Activated T-cell treated with anti-CD3 and anti-CD28 coated beads, Interleukin-2, amount 50 U/mL, for 4 hours (primary cell): Measurements from ENCODE around the gene ARHGAP30. TPM values are rescaled to one million over a fixed set of nuclear protein-coding genes. Genes with fewer than 3 reads are reported as not detected.

ENCODE experiments used
- ATAC-seq, 2 donors: fragments of 200-7000 bp; cut with Tn5 transposase; one replicate each; pipeline ENCODE4 v1.10.0; 2021
- DNase-seq: peaks from one replicate; pipeline ENCODE4 v3.0.0-alpha.2; 2020
- H3K27me3 Mint-ChIP-seq: one replicate; pipeline ENCODE4 v1.8.0; 2021; ENCODE audit warnings: low read depth, mixed read lengths
- H3K36me3 Mint-ChIP-seq: one replicate; pipeline ENCODE4 v1.8.0; 2022; ENCODE audit warnings: mixed read lengths; ENCODE audit not compliant: insufficient read depth
- H3K4me1 Mint-ChIP-seq: one replicate; pipeline ENCODE4 v1.8.0; 2021; ENCODE audit warnings: low read depth, mixed read lengths
- H3K4me3 Mint-ChIP-seq: one replicate; pipeline ENCODE4 v1.8.0; 2021; ENCODE audit warnings: mild to moderate bottlenecking, moderate library complexity, mixed read lengths
- H3K9me3 Mint-ChIP-seq: one replicate; pipeline ENCODE4 v1.8.0; 2021; ENCODE audit warnings: mixed read lengths
- total RNA-seq, 3 donors: library from RNA; stranded (reverse); gene quantifications; one replicate each; pipeline ENCODE4 v1.2.1, GENCODE V29; 2021

The ARHGAP30 gene
- total RNA-seq, 3 donors from 2014 or later: 103 to 128 (median 106) TPM

- peaks cover 25% of the 10 kb centered on the region for H3K4me1 Mint-ChIP-seq
- no peak overlapping the region for H3K4me3 Mint-ChIP-seq
- H3K9me3 Mint-ChIP-seq: no peaks in the 10 kb centered on the region
- DNase-seq (no peak), ATAC-seq (no peak)
- H3K36me3 Mint-ChIP-seq: peaks cover 2% of the 10 kb centered on the region
- no peaks in the 10 kb centered on the region for H3K27me3 Mint-ChIP-seq
Measured at GRCh38 chr1:161008869-161009510, 60.7 kb downstream of the ARHGAP30 start.

GRCh38 chr1:161007369-161007768, 62.3 kb downstream of the ARHGAP30 start:
- DNase-seq: no peak
- Mint-ChIP-seq H3K27me3 (no peaks in the 10 kb centered on the region), H3K9me3 (no peaks in the 10 kb centered on the region), H3K4me3 (no peak overlapping the region), H3K4me1 (peaks cover 13% of the 10 kb centered on the region), H3K36me3 (peaks cover 2% of the 10 kb centered on the region)
- ATAC-seq: no peak

- peaks cover 8% of the 10 kb centered on the region for H3K4me1 Mint-ChIP-seq
- no peaks in the 10 kb centered on the region for H3K9me3 Mint-ChIP-seq
- no peak for DNase-seq
- no peak overlapping the region for H3K4me3 Mint-ChIP-seq
- peaks cover 2% of the 10 kb centered on the region for H3K36me3 Mint-ChIP-seq
- H3K27me3 Mint-ChIP-seq: no peaks in the 10 kb centered on the region
- no peak for ATAC-seq
Measured at GRCh38 chr1:161006563-161006962, 63.1 kb downstream of the ARHGAP30 start.

GRCh38 chr1:161001525-161001924, 68.2 kb downstream of the ARHGAP30 start:
- DNase-seq: no peak
- Mint-ChIP-seq H3K9me3 (no peaks in the 10 kb centered on the region), H3K36me3 (peaks cover 14% of the 10 kb centered on the region), H3K4me3 (no peak overlapping the region), H3K4me1 (peaks cover 5% of the 10 kb centered on the region), H3K27me3 (no peaks in the 10 kb centered on the region)
- no peak for ATAC-seq

- Mint-ChIP-seq H3K27me3 (no peaks in the 10 kb centered on the region), H3K9me3 (no peaks in the 10 kb centered on the region), H3K4me3 (no peak overlapping the region), H3K36me3 (peaks cover 12% of the 10 kb centered on the region), H3K4me1 (peaks cover 5% of the 10 kb centered on the region)
- DNase-seq (no peak), ATAC-seq (no peak)
Measured at GRCh38 chr1:161000736-161001480, 68.8 kb downstream of the ARHGAP30 start.

GRCh38 chr1:160999376-160999775, 70.3 kb downstream of the ARHGAP30 start:
- Mint-ChIP-seq H3K9me3 (no peaks in the 10 kb centered on the region), H3K4me3 (no peak overlapping the region), H3K4me1 (peaks cover 7% of the 10 kb centered on the region), H3K36me3 (peaks cover 12% of the 10 kb centered on the region), H3K27me3 (no peaks in the 10 kb centered on the region)
- no peak for DNase-seq
- no peak for ATAC-seq

- DNase-seq: peak; percentile 43
- peak; percentile 78 to 82 for ATAC-seq
- Mint-ChIP-seq H3K4me3 (no peak overlapping the region), H3K4me1 (peaks cover 7% of the 10 kb centered on the region), H3K27me3 (no peaks in the 10 kb centered on the region), H3K9me3 (no peaks in the 10 kb centered on the region), H3K36me3 (peaks cover 12% of the 10 kb centered on the region)
Measured at GRCh38 chr1:160997323-160998038, 72.2 kb downstream of the ARHGAP30 start.

Other genes with a start within 250 kb of the ARHGAP30 start
- gene CD244, start 207.0 kb downstream of the ARHGAP30 start, total RNA-seq: under 1 TPM; 0.30 to 0.53 (median 0.38) TPM
- gene ITLN1, start 184.7 kb downstream of the ARHGAP30 start, total RNA-seq: not detected
- gene ITLN2, start 115.1 kb downstream of the ARHGAP30 start, total RNA-seq: not detected
- gene F11R, start 48.7 kb downstream of the ARHGAP30 start, total RNA-seq: 1 to 10 TPM; 3.9 to 7.6 (median 7.3) TPM
- 10 to 100 TPM; 20.3 to 67.2 (median 25.6) TPM for gene TSTD1, start 30.9 kb downstream of the ARHGAP30 start, total RNA-seq
- gene USF1, start 23.9 kb downstream of the ARHGAP30 start, total RNA-seq: 10 to 100 TPM; 44.3 to 53.0 (median 44.9) TPM
- gene NECTIN4, start 19.7 kb upstream of the ARHGAP30 start, total RNA-seq: under 1 TPM in 1 of 3 donors, not detected in 2; 0.08 TPM
- under 1 TPM in 1 of 3 donors, not detected in 2; 0.43 TPM for gene KLHDC9, start 28.5 kb upstream of the ARHGAP30 start, total RNA-seq
- gene PFDN2, start 48.1 kb upstream of the ARHGAP30 start, total RNA-seq: 100 to 1,000 TPM; 231 to 238 (median 235) TPM
- 10 to 100 TPM; 41.4 to 51.8 (median 42.2) TPM for gene NIT1, start 48.2 kb upstream of the ARHGAP30 start, total RNA-seq
- 10 to 100 TPM; 50.7 to 56.7 (median 51.2) TPM for gene DEDD, start 62.8 kb upstream of the ARHGAP30 start, total RNA-seq
- 10 to 100 TPM; 87.5 to 98.8 (median 92.8) TPM for gene UFC1, start 84.1 kb upstream of the ARHGAP30 start, total RNA-seq
- gene USP21, start 89.6 kb upstream of the ARHGAP30 start, total RNA-seq: 10 to 100 TPM; 25.0 to 28.3 (median 27.4) TPM
- gene PPOX, start 96.5 kb upstream of the ARHGAP30 start, total RNA-seq: 10 to 100 TPM; 10.0 to 13.8 (median 12.8) TPM
- 10 to 100 TPM; 73.9 to 76.3 (median 75.9) TPM for gene B4GALT3, start 107.6 kb upstream of the ARHGAP30 start, total RNA-seq
- 1 to 10 TPM in 1 of 3 donors, under 1 TPM in 2; 0.34 to 1.1 (median 0.63) TPM for gene ADAMTS4, start 129.2 kb upstream of the ARHGAP30 start, total RNA-seq
- gene NDUFS2, start 132.5 kb upstream of the ARHGAP30 start, total RNA-seq: 10 to 100 TPM; 70.7 to 80.5 (median 73.2) TPM
- gene FCER1G, start 145.4 kb upstream of the ARHGAP30 start, total RNA-seq: 1 to 10 TPM in 1 of 3 donors, under 1 TPM in 1, not detected in 1; 0.83 to 1.4 TPM
- 1 to 10 TPM; 1.1 to 2.0 (median 2.0) TPM for gene APOA2, start 153.7 kb upstream of the ARHGAP30 start, total RNA-seq
- gene TOMM40L, start 156.2 kb upstream of the ARHGAP30 start, total RNA-seq: 10 to 100 TPM; 23.8 to 29.8 (median 25.5) TPM
- under 1 TPM in 1 of 3 donors, not detected in 2; 0.46 TPM for gene NR1I3, start 168.3 kb upstream of the ARHGAP30 start, total RNA-seq
- gene PCP4L1, start 188.9 kb upstream of the ARHGAP30 start, total RNA-seq: not detected
- 1 to 10 TPM in 2 of 3 donors, under 1 TPM in 1; 0.83 to 2.0 (median 1.1) TPM for gene MPZ, start 240.1 kb upstream of the ARHGAP30 start, total RNA-seq
- gene SDHC, start 244.5 kb upstream of the ARHGAP30 start, total RNA-seq: 100 to 1,000 TPM; 179 to 202 (median 186) TPM